Ectodermal cell (in vitro differentiated cells): ENCODE data around the gene ZNF169. TPM values are rescaled to one million over a fixed set of nuclear protein-coding genes. Genes with fewer than 3 reads are reported as not detected.
"Not testable (repeated sequence)": the region's sequence is repeated elsewhere in the genome, so short reads cannot be mapped to it uniquely, and the experiment has no call there.

ENCODE experiments used
- H3K27ac ChIP-seq: 2 replicates; pipeline ENCODE4 v1.7.0; 2013; ENCODE audit warnings: mild to moderate bottlenecking, low read depth, low read length; ENCODE audit not compliant: insufficient read depth, poor library complexity, severe bottlenecking
- H3K27me3 ChIP-seq: 2 replicates; pipeline ENCODE4 v1.7.0; 2013; ENCODE audit warnings: mild to moderate bottlenecking, low read length; ENCODE audit not compliant: insufficient read depth, control insufficient read depth, poor library complexity, severe bottlenecking
- H3K36me3 ChIP-seq: one replicate; pipeline ENCODE4 v1.7.0; 2013; ENCODE audit warnings: low read length; ENCODE audit not compliant: control insufficient read depth, insufficient read depth
- H3K4me1 ChIP-seq: one replicate; pipeline ENCODE4 v1.7.0; 2013; ENCODE audit warnings: low read length; ENCODE audit not compliant: control insufficient read depth, insufficient read depth
- H3K4me3 ChIP-seq: 2 replicates; pipeline ENCODE4 v1.7.0; 2013; ENCODE audit warnings: low read depth, low read length, control low read depth; ENCODE audit not compliant: insufficient read depth
- H3K9me3 ChIP-seq: 2 replicates; pipeline ENCODE4 v1.7.0; 2013; ENCODE audit warnings: mild to moderate bottlenecking, low read length, moderate library complexity; ENCODE audit not compliant: control insufficient read depth
- WGBS, 2 experiments: methylation state at CpG; one replicate each; pipeline ENCODE4 v1.1.7; 2013; ENCODE audit warnings: missing lambda C conversion rate in 2 of 2; 5-methylcytosine and 5-hydroxymethylcytosine counted together
- polyA plus RNA-seq, 4 experiments: library from polyadenylated mRNA; stranded (reverse); fragments of 50-300 nt; gene quantifications; one replicate each; pipeline ENCODE4 v1.2.3, GENCODE V29; 2013

Gene ZNF169
- 10.4 TPM for polyA plus RNA-seq (2013, experiment 1 of 4)
- polyA plus RNA-seq (2013, experiment 2 of 4) = 11.5 TPM
- 7.1 TPM for polyA plus RNA-seq (2013, experiment 3 of 4)
- polyA plus RNA-seq (2013, experiment 4 of 4) = 8.4 TPM

DNA sequence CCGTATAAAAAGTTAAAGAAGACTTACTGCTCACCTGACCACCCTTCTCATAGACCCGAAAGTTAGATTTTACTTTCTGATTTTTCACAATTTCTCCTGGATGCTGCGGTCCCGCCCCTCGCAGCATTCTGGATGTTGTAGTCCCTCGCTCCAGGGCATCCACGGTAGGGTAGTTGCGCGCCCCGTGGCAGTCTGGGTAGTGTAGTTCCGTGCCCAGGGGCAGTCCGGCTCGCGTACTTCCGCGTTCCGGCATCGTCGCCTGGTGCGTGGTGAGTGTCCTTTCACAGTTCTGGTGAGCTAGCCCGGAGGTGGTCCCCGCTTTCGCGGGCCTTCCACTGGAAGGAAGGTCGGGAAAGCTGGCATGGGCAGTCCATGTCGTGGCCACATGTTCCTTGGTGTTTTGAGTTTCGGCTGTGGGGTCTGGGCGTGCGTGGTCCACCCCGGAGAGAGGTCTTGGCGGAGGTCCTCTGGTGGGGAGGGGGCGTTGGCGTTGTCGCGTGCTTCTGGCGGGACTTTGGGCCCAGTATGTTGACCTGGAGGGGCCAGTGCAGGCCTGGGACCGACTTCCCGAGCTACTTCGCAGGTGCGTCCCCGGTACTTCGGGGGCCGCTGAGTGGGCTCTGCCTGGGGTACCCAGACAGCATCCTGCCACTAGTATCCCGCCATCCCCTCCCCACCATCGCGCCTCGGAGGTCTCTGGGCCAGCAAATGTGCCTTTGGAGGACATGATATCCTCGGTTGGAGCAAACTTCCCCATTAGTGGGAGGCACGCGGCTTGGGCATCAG is at the start of gene ZNF169:
Gene ZNF169 (plus strand): TSS at position 222 of the 786 bp plus-strand sequence. CDS start 19,515 bp downstream, outside the sequence.
- H3K4me3 ChIP-seq = peak within 1 kb of the TSS; percentile 82
- H3K27me3 ChIP-seq = no peaks in the 10 kb centered on the region
- 2 to 4% methylated on average over 48 of the region's 50 CpGs for WGBS, 2 experiments
- no peaks in the 10 kb centered on the region for H3K9me3 ChIP-seq
- H3K27ac ChIP-seq = no peak within 1 kb of the TSS
- H3K36me3 ChIP-seq = peaks cover 3% of the 10 kb centered on the region
- H3K4me1 ChIP-seq = no peaks in the 10 kb centered on the region

DNA sequence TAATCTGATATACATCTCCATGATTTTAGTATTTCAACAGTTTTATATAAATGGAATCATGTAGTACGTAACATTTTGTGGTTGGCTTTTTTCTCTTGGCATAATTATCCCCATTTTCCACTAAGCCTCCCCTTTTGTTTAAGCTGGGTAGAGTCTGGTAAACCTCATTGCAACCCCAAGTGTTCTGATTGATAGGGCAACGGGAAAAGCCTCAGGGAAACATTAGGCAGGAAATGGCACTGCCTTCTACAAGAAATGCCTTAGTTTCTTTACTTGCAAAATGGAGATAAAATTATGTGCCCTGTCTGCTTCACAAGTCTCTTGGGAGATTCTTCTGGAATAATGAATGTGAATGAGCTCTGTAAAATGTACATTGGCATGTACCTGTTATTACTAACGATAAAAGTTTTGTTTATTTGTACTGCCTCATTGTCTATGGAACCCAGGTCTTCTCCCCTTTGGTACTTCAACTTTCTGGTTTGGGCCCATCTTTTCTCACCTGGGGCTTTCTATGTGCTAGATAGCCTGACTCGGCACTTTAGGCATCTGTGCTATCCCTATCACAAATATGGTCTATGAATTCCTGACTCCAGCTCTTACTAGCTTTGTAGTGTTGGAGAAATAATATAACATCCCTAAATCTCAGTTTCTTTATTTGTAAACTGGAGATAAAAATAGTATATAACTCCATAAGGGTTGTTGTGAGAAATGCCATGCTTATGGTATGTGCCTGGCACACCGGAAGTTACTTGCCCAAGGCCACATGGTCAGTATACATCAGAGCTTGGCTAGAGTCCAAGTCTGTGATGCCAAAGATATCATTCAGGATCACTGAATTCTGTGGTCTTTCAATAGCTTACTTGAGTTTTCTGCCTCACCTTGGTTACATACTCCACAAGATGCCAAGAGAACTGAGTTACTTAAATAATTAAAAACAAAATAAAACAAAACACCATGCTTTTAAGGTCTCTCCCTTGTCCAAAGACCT is 48.2 kb upstream of the ZNF169 start:
- Histone ChIP-seq H3K9me3 (no peaks in the 10 kb centered on the region), H3K4me1 (no peaks in the 10 kb centered on the region), H3K36me3 (no peaks in the 10 kb centered on the region), H3K27me3 (no peaks in the 10 kb centered on the region), H3K27ac (no peak overlapping the region), H3K4me3 (no peak overlapping the region)
- 91 to 96% methylated on average over 4 to 5 of the region's 5 CpGs for WGBS, 2 experiments

DNA sequence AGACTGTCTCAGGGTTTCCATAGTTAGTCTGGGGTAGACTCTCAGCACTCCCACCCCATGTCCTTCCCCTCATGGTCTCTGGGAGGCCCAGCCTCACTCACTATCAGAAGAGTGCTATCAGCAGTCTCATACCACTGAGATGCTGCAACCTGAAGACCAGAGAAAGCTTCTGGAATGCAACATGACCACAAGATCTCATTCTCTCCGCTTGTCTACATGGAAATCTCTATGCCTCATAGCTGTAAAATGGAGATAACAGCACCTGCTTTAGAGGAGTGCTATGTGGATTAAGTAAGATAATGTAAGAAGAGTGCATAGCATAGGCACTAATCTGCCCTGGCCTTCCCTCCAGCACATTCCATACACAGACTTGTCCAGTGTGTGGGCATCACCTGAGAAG is 47.0 kb upstream of the ZNF169 start:
- Histone ChIP-seq H3K4me1 (no peaks in the 10 kb centered on the region), H3K27me3 (no peaks in the 10 kb centered on the region), H3K4me3 (no peak overlapping the region), H3K36me3 (no peaks in the 10 kb centered on the region), H3K9me3 (no peaks in the 10 kb centered on the region), H3K27ac (no peak overlapping the region)
- 81 to 86% methylated on average over 1 of the region's 1 CpG for WGBS, 2 experiments

DNA sequence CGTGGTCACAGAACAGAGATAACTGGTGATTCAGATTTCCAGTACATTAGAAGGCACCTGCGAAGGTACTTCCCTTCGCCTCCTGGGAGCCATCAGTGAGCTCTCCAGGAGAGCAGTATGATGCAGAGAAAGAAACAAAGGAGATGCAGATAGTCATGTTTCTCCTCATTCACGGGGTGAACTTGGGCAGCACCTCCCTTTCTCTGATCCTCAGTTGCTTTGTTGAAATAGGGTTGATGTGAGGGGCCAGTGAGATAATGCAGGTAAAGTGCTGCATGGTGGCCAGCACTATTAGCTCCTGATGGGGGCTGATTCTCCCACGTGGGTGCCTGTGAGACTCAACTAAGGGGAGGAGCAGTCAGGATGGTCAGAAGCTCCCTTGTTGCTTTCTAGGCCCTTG is 46.6 kb upstream of the ZNF169 start:
- Histone ChIP-seq H3K27me3 (no peaks in the 10 kb centered on the region), H3K4me3 (no peak overlapping the region), H3K4me1 (no peaks in the 10 kb centered on the region), H3K27ac (no peak overlapping the region), H3K9me3 (no peaks in the 10 kb centered on the region), H3K36me3 (no peaks in the 10 kb centered on the region)
- 36% methylated on average over 5 of the region's 5 CpGs for WGBS, 2 experiments

DNA sequence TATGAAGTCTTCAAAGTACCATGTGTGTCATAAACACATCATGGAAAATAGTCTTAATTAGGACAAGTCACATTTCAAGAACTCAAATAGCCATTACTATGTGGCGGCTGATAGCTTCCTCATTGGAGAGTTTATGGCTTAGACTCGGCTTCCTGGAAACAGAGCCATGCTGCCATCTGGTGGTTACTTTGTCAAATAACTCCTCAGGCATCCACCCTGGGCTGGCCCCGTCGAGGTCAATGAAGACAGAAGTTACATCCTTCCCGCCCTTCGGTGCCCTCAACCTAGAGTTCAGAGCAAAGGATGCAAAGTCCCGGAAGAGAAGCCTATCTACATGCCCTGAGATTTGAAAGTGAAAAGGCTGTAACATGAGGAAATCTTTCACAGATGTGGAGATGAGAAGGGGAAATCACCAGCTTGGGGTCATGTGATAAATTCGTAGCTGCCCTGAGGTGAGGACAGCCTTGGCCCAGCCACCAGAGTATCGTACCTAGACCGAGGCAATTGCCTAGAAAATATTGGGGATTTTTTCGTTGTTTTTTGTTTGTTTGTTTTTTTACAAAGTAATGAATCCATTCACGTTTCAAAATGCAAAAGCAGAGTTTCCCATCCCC is 45.5 kb upstream of the ZNF169 start:
- Histone ChIP-seq H3K27me3 (no peaks in the 10 kb centered on the region), H3K27ac (no peak overlapping the region), H3K9me3 (no peaks in the 10 kb centered on the region), H3K4me3 (no peak overlapping the region), H3K36me3 (no peaks in the 10 kb centered on the region), H3K4me1 (no peaks in the 10 kb centered on the region)
- WGBS, 2 experiments = 50 to 54% methylated on average over 11 to 12 of the region's 12 CpGs

DNA sequence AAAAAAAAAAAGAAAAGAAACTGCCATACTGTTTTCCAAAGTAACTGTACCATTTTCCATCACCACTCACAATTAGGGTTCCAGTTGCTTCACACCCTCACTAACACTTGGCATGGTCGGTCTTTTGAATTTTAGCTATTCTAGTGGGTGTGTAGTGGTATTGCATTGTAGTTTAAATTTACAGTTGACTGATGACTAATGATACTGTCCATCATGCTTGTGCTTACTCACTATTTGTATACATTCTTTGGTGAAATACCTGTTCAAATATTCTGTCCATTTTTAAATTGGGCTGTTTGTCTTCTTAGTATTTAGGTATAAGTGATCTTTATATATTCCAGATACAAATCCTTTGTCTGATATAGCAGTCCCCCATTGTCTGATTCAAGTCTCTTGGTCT is 36.2 kb upstream of the ZNF169 start:
- no CpG with 5 or more reads among the region's 1 CpG for WGBS, 2 experiments

DNA sequence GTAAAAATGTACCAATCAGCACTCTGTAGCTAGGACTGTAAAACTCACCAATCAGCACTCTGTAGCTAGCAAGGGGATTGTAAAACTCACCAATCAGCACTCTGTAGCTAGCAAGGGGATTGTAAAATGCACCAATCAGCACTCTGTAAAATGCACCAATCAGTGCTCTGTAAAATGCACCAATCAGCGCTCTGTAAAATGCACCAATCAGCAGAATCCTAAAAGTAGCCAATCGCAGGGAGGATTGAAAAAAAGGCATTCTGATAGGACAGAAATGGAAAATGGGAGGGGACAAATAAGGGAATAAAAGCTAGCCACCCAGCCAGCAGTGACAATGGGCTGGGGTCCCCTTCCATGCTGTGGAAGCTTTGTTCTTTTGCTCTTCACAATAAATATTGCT is 33.7 kb upstream of the ZNF169 start:
- H3K36me3 ChIP-seq, H3K27ac ChIP-seq, H3K4me3 ChIP-seq, H3K4me1 ChIP-seq, H3K9me3 ChIP-seq, H3K27me3 ChIP-seq: not testable (repeated sequence)
- 92 to 95% methylated on average over 2 of the region's 2 CpGs for WGBS, 2 experiments

More for the DNA sequence above, 36.2 kb upstream of the ZNF169 start:
- Histone ChIP-seq H3K9me3 (no peaks in the 10 kb centered on the region), H3K27me3 (no peaks in the 10 kb centered on the region), H3K4me1 (no peaks in the 10 kb centered on the region), H3K36me3 (no peaks in the 10 kb centered on the region), H3K4me3 (no peak overlapping the region), H3K27ac (no peak overlapping the region)

DNA sequence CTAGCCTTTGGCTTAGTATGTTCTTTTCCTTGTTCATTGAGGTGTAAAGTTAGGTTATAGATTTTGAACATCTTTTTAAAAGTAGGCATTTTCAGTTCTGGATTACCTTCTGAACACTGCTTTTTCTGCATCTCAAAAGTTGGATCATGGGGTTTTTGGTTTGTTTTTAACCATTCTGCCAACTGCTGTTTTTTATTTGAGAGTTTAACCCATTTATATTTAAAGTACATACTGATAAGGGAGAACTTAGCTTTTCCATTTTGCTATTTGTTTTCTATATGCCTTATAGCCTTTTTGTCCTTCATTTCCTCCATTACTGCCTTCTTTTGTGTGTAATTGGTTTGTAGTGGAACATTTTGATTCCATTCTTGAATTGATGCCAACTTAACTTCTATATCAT is 30.5 kb upstream of the ZNF169 start:
- H3K27ac ChIP-seq = no peak overlapping the region
- H3K27me3 ChIP-seq = no peaks in the 10 kb centered on the region
- H3K4me3 ChIP-seq = no peak overlapping the region
- H3K9me3 ChIP-seq = peaks cover 2% of the 10 kb centered on the region
- no peaks in the 10 kb centered on the region for H3K36me3 ChIP-seq
- H3K4me1 ChIP-seq = no peaks in the 10 kb centered on the region

DNA sequence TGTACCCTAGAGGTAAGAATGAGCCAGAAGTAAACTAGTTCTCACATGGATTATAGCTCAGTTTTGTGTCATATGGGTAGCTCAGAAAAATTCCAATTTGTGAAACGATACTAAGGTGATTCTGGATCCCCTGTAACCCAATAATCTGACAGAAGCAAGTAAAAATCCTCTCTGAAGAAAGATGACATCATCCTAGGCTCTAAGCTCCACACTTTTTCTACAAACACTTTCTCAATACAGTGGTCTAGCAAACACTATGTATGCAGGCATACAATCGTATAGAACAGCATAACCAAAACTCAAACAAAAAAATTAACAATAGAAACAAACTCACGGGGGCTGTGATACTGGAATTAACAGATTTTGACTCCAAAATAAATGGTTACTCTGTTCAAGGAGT is 26.7 kb upstream of the ZNF169 start:
- Histone ChIP-seq H3K27ac (no peak overlapping the region), H3K36me3 (no peaks in the 10 kb centered on the region), H3K9me3 (peaks cover 2% of the 10 kb centered on the region), H3K4me1 (no peaks in the 10 kb centered on the region), H3K4me3 (no peak overlapping the region), H3K27me3 (no peaks in the 10 kb centered on the region)
- 93% methylated on average over 3 of the region's 3 CpGs for WGBS, 2 experiments

DNA sequence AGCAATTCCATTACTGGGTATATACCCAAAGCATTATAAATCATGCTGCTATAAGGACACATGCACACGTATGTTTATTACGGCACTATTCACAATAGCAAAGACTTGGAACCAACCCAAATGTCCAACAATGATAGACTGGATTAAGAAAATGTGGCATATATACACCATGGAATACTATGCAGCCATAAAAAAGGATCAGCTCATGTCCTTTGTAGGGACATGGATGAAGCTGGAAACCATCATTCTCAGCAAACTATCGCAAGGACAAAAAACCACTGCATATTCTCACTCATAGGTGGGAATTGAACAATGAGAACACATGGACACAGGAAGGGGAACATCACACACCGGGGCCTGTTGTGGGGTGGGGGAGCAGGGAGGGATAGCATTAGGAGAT is 18.0 kb upstream of the ZNF169 start:
- not testable (repeated sequence) for H3K27me3 ChIP-seq, H3K4me1 ChIP-seq, H3K9me3 ChIP-seq, H3K4me3 ChIP-seq, H3K27ac ChIP-seq, H3K36me3 ChIP-seq
- 93 to 100% methylated on average over 2 to 3 of the region's 4 CpGs for WGBS, 2 experiments
